G401 (cell line): ENCODE data around the gene MAP4K3. TPM values are rescaled to one million over a fixed set of nuclear protein-coding genes. Genes with fewer than 3 reads are reported as not detected.
"Not testable (repeated sequence)": the region's sequence is repeated elsewhere in the genome, so short reads cannot be mapped to it uniquely, and the experiment has no call there.

ENCODE experiments used
- DNase-seq: peaks from one replicate; pipeline ENCODE4 v3.0.0-alpha.2; 2015; ENCODE audit warnings: low spot score
- in situ Hi-C: cut with HindIII; loops from 2 replicates; pipeline ENCODE4 v1.10.0; 2016; ENCODE audit warnings: low sequenced_read_pairs, mixed read lengths
- total RNA-seq: library from RNA; depleted of rRNA; stranded (reverse); fragments of >200 nt; shearing (Covaris generic); gene quantifications from 2 replicates; pipeline ENCODE4 v1.2.3, GENCODE V29; 2014

MAP4K3 gene
- total RNA-seq, 1 experiment from 2014 or later = 49.5 TPM

- in situ Hi-C loops = no loop called here
- peak; percentile 57 for DNase-seq
These were observed 56.4 kb downstream of the MAP4K3 start for GRCh38 chr2:39380525-39381150.

- peak; percentile 93 for DNase-seq
- in situ Hi-C loops = no loop called here
These were observed 57.2 kb downstream of the MAP4K3 start for GRCh38 chr2:39379643-39380524.

- in situ Hi-C loops = no loop called here
- no peak for DNase-seq
These were observed 58.1 kb downstream of the MAP4K3 start for GRCh38 chr2:39378968-39379367.

- in situ Hi-C loops = no loop called here
- DNase-seq = no peak
These were observed 59.7 kb downstream of the MAP4K3 start for GRCh38 chr2:39377226-39377939.

- in situ Hi-C loops = no loop called here
These were observed 61.2 kb downstream of the MAP4K3 start for GRCh38 chr2:39375917-39376316.

GRCh38 chr2:39373181-39373802 lies 63.8 kb downstream of the MAP4K3 start:
- in situ Hi-C loops = no loop called here
- no peak for DNase-seq

More at GRCh38 chr2:39375917-39376316, 61.2 kb downstream of the MAP4K3 start:
- no peak for DNase-seq

GRCh38 chr2:39370101-39370500 lies 67.0 kb downstream of the MAP4K3 start:
- no peak for DNase-seq
- in situ Hi-C loops = no loop called here

- DNase-seq = peak; percentile 36
These were observed 68.2 kb downstream of the MAP4K3 start for GRCh38 chr2:39368846-39369245.

GRCh38 chr2:39368376-39368775 lies 68.7 kb downstream of the MAP4K3 start:
- in situ Hi-C loops = no loop called here
- DNase-seq = no peak

More at GRCh38 chr2:39368846-39369245, 68.2 kb downstream of the MAP4K3 start:
- in situ Hi-C loops = no loop called here

- in situ Hi-C loops = no loop called here
- no peak for DNase-seq
These were observed 74.5 kb downstream of the MAP4K3 start for GRCh38 chr2:39362595-39362994.

GRCh38 chr2:39361511-39361910 lies 75.6 kb downstream of the MAP4K3 start:
- in situ Hi-C loops = no loop called here
- no peak for DNase-seq

- in situ Hi-C loops, DNase-seq: not testable (repeated sequence)
These were observed 76.7 kb downstream of the MAP4K3 start for GRCh38 chr2:39360342-39360741.

GRCh38 chr2:39359453-39360038 lies 77.5 kb downstream of the MAP4K3 start:
- in situ Hi-C loops = no loop called here

GRCh38 chr2:39356922-39357639 lies 80.0 kb downstream of the MAP4K3 start:
- DNase-seq = peak; percentile 70
- in situ Hi-C loops = no loop called here

More at GRCh38 chr2:39359453-39360038, 77.5 kb downstream of the MAP4K3 start:
- no peak for DNase-seq

GRCh38 chr2:39350658-39351057 lies 86.4 kb downstream of the MAP4K3 start:
- no peak for DNase-seq
- in situ Hi-C loops = no loop called here

GRCh38 chr2:39338502-39338901 lies 98.6 kb downstream of the MAP4K3 start:
- in situ Hi-C loops = no loop called here
- DNase-seq = peak; percentile 25

- in situ Hi-C loops = no loop called here
- DNase-seq = no peak
These were observed 101.2 kb downstream of the MAP4K3 start for GRCh38 chr2:39335930-39336329.

- no peak for DNase-seq
- in situ Hi-C loops = no loop called here
These were observed 102.1 kb downstream of the MAP4K3 start for GRCh38 chr2:39334978-39335377.
